Liver (tissue), 9 donors: ENCODE data around the gene BFSP2. TPM values are rescaled to one million over a fixed set of nuclear protein-coding genes. Genes with fewer than 3 reads are reported as not detected.

Source experiments
- DNase-seq: peaks from one replicate; pipeline ENCODE4 v3.0.0-alpha.2; 2017; ENCODE audit warnings: low spot score
- H3K27ac ChIP-seq, 2 donors: one replicate each; pipeline ENCODE4 v1.7.0; 2013; ENCODE audit warnings: inconsistent platforms in 2 of 2, low read length in 2 of 2, control low read depth in 1 of 2, low read depth in 1 of 2, mild to moderate bottlenecking in 1 of 2
- H3K27me3 ChIP-seq, 4 donors: one replicate each; pipeline versions ENCODE4 v1.6.1 to v1.7.0; 2013; ENCODE audit warnings: low read length in 3 of 4, inconsistent platforms in 1 of 4, mild to moderate bottlenecking in 1 of 4, moderate library complexity in 1 of 4; ENCODE audit not compliant: control insufficient read depth in 4 of 4, insufficient read depth in 4 of 4
- H3K36me3 ChIP-seq, 4 donors: one replicate each; pipeline versions ENCODE4 v1.6.1 to v1.7.0; 2013; ENCODE audit warnings: low read length in 3 of 4, mild to moderate bottlenecking in 3 of 4, low read depth in 1 of 4, moderate library complexity in 1 of 4; ENCODE audit not compliant: control insufficient read depth in 4 of 4, insufficient read depth in 3 of 4
- H3K4me1 ChIP-seq, 4 donors: one replicate each; pipeline versions ENCODE4 v1.6.1 to v1.7.0; 2013; ENCODE audit warnings: low read length in 3 of 4, mild to moderate bottlenecking in 3 of 4, moderate library complexity in 1 of 4; ENCODE audit not compliant: control insufficient read depth in 4 of 4, insufficient read depth in 4 of 4
- H3K4me3 ChIP-seq, 3 donors: one replicate each; pipeline versions ENCODE4 v1.6.1 to v1.7.0; 2013; ENCODE audit warnings: low read length in 3 of 3, control low read depth in 1 of 3, low read depth in 1 of 3, mild to moderate bottlenecking in 1 of 3
- H3K9ac ChIP-seq, 2 donors: one replicate each; pipeline ENCODE4 v1.7.0; 2013; ENCODE audit warnings: low read length in 2 of 2, mild to moderate bottlenecking in 2 of 2, moderate library complexity in 2 of 2, control low read depth in 1 of 2, low read depth in 1 of 2
- H3K9me3 ChIP-seq, 4 donors: one replicate each; pipeline versions ENCODE4 v1.6.1 to v1.7.0; 2013; ENCODE audit warnings: low read length in 3 of 4; ENCODE audit not compliant: control insufficient read depth in 4 of 4
- ATF3 ChIP-seq: IDR thresholded peaks from 2 replicates; pipeline ENCODE4 v1.6.1; 2016; ENCODE audit warnings: antibody characterized with exemption
- CTCF ChIP-seq: fragments of 150-350 bp; IDR thresholded peaks from 2 replicates; pipeline ENCODE4 v1.5.1; 2017; ENCODE audit warnings: improper control_type of control experiment, low read depth, low read length; ENCODE audit not compliant: missing input control
- EGR1 ChIP-seq, 2 donors: IDR thresholded peaks; 2 replicates each; pipeline ENCODE4 v1.6.1; 2016 to 2018; ENCODE audit warnings: antibody characterized with exemption in 2 of 2, low read depth in 2 of 2
- FOXA2 ChIP-seq: IDR thresholded peaks from 2 replicates; pipeline ENCODE4 v1.6.1; 2016; ENCODE audit warnings: antibody characterized with exemption
- GABPA ChIP-seq, 2 donors: IDR thresholded peaks in 1 of 2; conservative IDR thresholded peaks in 1 of 2; 2 replicates each; pipeline ENCODE4 v1.6.1; 2016; ENCODE audit warnings: antibody characterized with exemption in 2 of 2, mild to moderate bottlenecking in 1 of 2, moderate library complexity in 1 of 2
- HNF4A ChIP-seq, 2 donors: conservative IDR thresholded peaks; 2 replicates each; pipeline ENCODE4 v1.6.1; 2016; ENCODE audit warnings: antibody characterized with exemption in 2 of 2, mild to moderate bottlenecking in 2 of 2
- HNF4G ChIP-seq: IDR thresholded peaks from 2 replicates; pipeline ENCODE4 v1.6.1; 2016; ENCODE audit warnings: antibody characterized with exemption
- NR2F2 ChIP-seq: IDR thresholded peaks from 2 replicates; pipeline ENCODE4 v1.6.1; 2016; ENCODE audit warnings: antibody characterized with exemption
- RAD21 ChIP-seq, 2 donors: IDR thresholded peaks; 2 replicates each; pipeline ENCODE4 v1.6.1; 2016; ENCODE audit warnings: antibody characterized with exemption in 2 of 2, mild to moderate bottlenecking in 2 of 2
- REST ChIP-seq: IDR thresholded peaks from 2 replicates; pipeline ENCODE4 v1.6.1; 2016; ENCODE audit warnings: antibody characterized with exemption, mild to moderate bottlenecking
- RXRA ChIP-seq, 2 donors: IDR thresholded peaks; 2 replicates each; pipeline ENCODE4 v1.6.1; 2017 to 2018; ENCODE audit warnings: antibody characterized with exemption in 2 of 2, mild to moderate bottlenecking in 1 of 2
- SP1 ChIP-seq: IDR thresholded peaks from 2 replicates; pipeline ENCODE4 v1.6.1; 2018; ENCODE audit warnings: antibody characterized with exemption, mild to moderate bottlenecking
- TAF1 ChIP-seq: conservative IDR thresholded peaks from 2 replicates; pipeline ENCODE4 v1.6.1; 2016; ENCODE audit warnings: antibody characterized with exemption, mild to moderate bottlenecking
- YY1 ChIP-seq: IDR thresholded peaks from 2 replicates; pipeline ENCODE4 v1.6.1; 2016; ENCODE audit warnings: antibody characterized with exemption, mild to moderate bottlenecking
- ZBTB33 ChIP-seq: IDR thresholded peaks from 2 replicates; pipeline ENCODE4 v1.6.1; 2016; ENCODE audit warnings: antibody characterized with exemption
- WGBS: extraction: QIAGEN DNeasy Blood & Tissue Kit; methylation state at CpG from one replicate; pipeline ENCODE4 v1.1.7; 2013; 5-methylcytosine and 5-hydroxymethylcytosine counted together
- polyA plus RNA-seq, 2 donors: library from polyadenylated mRNA; stranded (reverse) in 1 of 2; unstranded in 1 of 2; fragments of 200-250 nt in 1 of 2; fragments of >200 nt in 1 of 2; fragmentation: Nextera tagmentation in 1 of 2; extraction: Ambion mirVana in 1 of 2; gene quantifications; one replicate each; pipeline versions ENCODE4 v1.2.1 to v1.2.3, GENCODE V29; 2013 to 2015
- total RNA-seq, 2 donors: library from RNA; depleted of rRNA; stranded (reverse); fragments of >200 nt; gene quantifications; one replicate each; pipeline ENCODE4 v1.2.3, GENCODE V29; 2014
- donor health status: healthy.
- donor health status: healthy.
- donor health status: healthy.
- donor health status: healthy.
- donor health status: healthy.

BFSP2 gene
- total and polyA plus RNA-seq, 4 donors = 0.42 TPM; not detected in 3

- no peak for DNase-seq
- WGBS = 52% methylated on average over 2 of the region's 2 CpGs
Observed at GRCh38 chr3:133401374-133402135, 1.7 kb downstream of the BFSP2 start.

GRCh38 chr3:133404920-133405319, 5.1 kb downstream of the BFSP2 start:
- no peak overlapping the region for H3K27ac ChIP-seq
- no peak overlapping the region for H3K9ac ChIP-seq
- no peak for DNase-seq
- H3K36me3 ChIP-seq = no peaks in the 10 kb centered on the region
- TF ChIP-seq NR2F2 = no peak
- TF ChIP-seq RAD21 (IDR thresholded peaks at IDR 0.05) = no peak
- TF ChIP-seq ATF3 = no peak
- TF ChIP-seq FOXA2 = no peak
- H3K4me1 ChIP-seq = no peaks in the 10 kb centered on the region
- 94% methylated on average over 3 of the region's 3 CpGs for WGBS
- no peaks in the 10 kb centered on the region for H3K27me3 ChIP-seq
- no peak overlapping the region for H3K4me3 ChIP-seq
- no peaks in the 10 kb centered on the region for H3K9me3 ChIP-seq

More at GRCh38 chr3:133401374-133402135, 1.7 kb downstream of the BFSP2 start:
- Histone ChIP-seq H3K36me3 (no peaks in the 10 kb centered on the region), H3K4me3 (no peak overlapping the region), H3K27ac (no peak overlapping the region), H3K27me3 (no peaks in the 10 kb centered on the region), H3K9me3 (no peaks in the 10 kb centered on the region), H3K9ac (no peak overlapping the region), H3K4me1 (no peaks in the 10 kb centered on the region)
- no peak for TF ChIP-seq SP1
- no peak for TF ChIP-seq GABPA (IDR thresholded peaks at IDR 0.05 in 1 of 2, conservative IDR thresholded peaks at IDR 0.05 in 1 of 2)
- TF ChIP-seq HNF4G = no peak
- no peak for TF ChIP-seq EGR1 (IDR thresholded peaks at IDR 0.05; ENCODE audit: low read depth in 2 of 2)
- no peak for TF ChIP-seq RXRA (IDR thresholded peaks at IDR 0.05)
- no peak for TF ChIP-seq RAD21 (IDR thresholded peaks at IDR 0.05)
- no peak for TF ChIP-seq ATF3
- TF ChIP-seq ZBTB33 = no peak
- TF ChIP-seq YY1 = no peak
- TF ChIP-seq FOXA2 = no peak
- TF ChIP-seq TAF1 = no peak
- no peak for TF ChIP-seq CTCF

- Histone ChIP-seq H3K4me1 (peaks cover 0 to 2% (median under 1%) of the 10 kb centered on the region in 4 donors), H3K27me3 (no peaks in the 10 kb centered on the region), H3K36me3 (no peaks in the 10 kb centered on the region), H3K4me3 (no peak overlapping the region), H3K9me3 (no peaks in the 10 kb centered on the region), H3K9ac (no peak overlapping the region), H3K27ac (no peak overlapping the region)
- DNase-seq = no peak
- WGBS = 90% methylated on average over 2 of the region's 2 CpGs
- TF ChIP-seq NR2F2 (no peak), HNF4A (conservative IDR thresholded peaks at IDR 0.05) (no peak), SP1 (no peak), TAF1 (no peak), RXRA (IDR thresholded peaks at IDR 0.05) (no peak), REST (no peak), CTCF (no peak), RAD21 (IDR thresholded peaks at IDR 0.05) (no peak), YY1 (no peak), ATF3 (no peak)
Observed at GRCh38 chr3:133408366-133408765, 8.5 kb downstream of the BFSP2 start.
